Stimulated activated CD8-positive, alpha-beta memory T cell treated with anti-CD3 and anti-CD28 coated beads, Interleukin-7, amount 100 ng/mL, for 48 hours (primary cell): ENCODE results near the gene UBASH3B.
"Not testable (repeated sequence)": the region's sequence is repeated elsewhere in the genome, so short reads cannot be mapped to it uniquely, and the experiment has no call there.

ENCODE experiments used
- DNase-seq, 2 donors: peaks; one replicate each; pipeline ENCODE4 v3.0.0-alpha.2; 2020; ENCODE audit warnings: low read depth in 1 of 2; ENCODE audit errors: extremely low read depth in 1 of 2

The UBASH3B gene

DNA sequence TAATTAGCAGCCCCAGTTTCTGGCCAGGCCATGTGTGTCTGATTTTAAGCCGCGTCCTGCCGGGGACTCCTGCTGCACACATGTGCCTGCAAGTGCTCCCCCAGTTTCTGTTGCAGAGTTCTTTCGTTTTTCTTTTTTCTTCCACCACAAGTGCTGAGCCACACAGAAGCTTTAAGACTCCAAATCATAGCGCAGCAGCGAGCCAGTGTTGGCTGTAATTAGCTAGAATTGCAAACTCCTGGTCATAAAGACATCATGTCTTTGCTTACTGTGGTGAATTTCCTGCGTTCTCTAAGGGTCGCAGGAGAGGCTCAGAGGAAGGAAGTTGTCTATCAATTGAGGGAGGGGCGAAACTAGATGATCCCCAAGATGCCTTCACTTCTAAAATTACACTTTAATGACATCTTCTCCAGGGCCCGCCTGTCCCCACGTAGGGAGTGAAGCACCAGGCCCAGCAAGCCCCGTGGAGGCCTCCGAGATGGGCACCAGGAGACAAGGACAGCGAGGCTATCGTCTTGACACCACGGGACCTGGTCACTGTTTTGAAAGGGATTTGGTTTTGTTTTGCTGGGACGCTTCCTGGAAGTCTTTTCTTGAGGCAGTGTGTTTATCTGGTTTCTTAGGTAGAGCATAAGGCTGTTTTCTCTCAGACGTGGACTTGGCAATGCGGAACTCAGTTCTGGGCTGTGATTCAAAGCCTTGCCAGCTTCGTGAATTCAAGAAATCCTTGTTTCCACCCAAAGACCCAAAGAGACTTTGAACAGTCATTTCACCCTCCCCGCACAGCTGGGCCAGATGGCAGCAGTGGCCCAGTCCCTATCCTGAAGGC, 71.8 kb downstream of the UBASH3B start:
- no peak for DNase-seq

DNA sequence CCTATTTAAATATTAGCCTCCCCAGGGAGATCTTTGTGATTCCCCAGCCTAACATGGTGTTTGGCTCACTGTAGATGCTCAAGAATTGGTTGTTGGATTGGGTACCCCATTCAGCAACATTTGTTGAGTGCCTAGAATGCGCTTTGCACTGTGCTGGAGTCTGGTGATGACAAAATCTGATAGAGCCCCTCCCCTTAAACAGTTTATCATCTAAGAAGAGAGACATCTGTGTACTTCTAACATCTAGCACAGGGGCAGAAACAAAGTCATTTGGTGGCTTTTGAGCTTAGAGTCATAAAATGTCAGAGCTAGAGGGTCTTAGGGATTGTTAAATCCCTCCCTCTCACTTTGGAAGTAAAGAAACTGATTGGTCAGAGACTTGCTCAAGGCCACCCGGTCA, 73.0 kb downstream of the UBASH3B start:
- no peak for DNase-seq

DNA sequence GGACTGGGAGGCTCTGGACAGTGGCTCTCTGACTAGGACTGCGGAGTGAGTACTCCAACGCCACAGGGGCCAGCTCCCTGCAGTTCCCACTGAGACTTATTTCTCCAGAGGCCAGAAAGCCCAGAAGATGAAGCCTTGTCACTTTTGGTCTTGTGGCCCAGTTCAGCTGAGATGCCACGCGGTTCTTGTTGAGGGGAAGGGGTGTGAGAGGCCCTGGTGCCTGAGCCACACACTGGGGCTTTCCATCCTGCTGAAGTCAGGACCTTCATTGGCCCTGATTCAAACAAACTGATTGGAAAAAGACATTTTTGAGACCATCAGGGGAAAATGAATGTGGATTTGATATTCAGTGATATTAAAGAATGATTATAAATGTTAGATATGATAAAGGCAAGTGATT, 73.6 kb downstream of the UBASH3B start:
- DNase-seq, result no peak

DNA sequence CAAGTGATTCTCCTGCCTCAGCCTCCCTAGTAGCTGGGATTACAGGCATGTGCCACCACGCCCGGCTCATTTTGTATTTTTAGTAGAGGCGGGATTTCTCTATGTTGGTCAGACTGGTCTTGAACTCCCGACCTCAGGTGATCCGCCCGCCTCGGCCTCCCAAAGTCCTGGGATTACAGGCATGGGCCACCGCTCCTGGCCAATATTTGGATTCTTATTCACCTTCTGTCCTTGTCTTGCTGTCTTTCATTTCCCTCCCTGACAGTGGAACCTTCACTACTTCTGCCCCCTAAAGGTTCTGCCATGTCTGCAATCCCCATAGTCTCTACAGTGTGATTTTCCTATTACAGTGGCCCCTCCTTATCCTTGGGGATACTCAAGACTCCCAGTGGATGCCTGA, 75.2 kb downstream of the UBASH3B start:
- not testable (repeated sequence) for DNase-seq

DNA sequence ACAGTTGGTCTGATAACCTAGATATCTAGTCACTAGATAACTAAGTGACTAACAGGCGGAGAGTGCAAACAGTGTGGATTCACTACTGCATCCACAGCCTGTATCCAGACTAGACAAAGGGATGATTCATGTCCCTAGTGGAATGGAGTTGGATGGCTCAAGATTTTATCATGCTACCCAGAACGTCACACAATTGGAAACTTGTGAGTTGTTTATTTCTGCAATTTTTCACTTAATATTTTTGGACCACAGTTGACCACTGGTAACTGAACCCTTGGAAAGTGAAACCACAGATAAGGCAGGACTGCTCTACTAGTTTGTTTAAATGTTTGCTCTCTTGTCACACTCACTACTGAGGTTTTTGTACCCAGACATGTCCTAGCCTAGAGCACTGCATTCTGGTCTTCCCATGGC, 76.0 kb downstream of the UBASH3B start:
- no peak for DNase-seq

DNA sequence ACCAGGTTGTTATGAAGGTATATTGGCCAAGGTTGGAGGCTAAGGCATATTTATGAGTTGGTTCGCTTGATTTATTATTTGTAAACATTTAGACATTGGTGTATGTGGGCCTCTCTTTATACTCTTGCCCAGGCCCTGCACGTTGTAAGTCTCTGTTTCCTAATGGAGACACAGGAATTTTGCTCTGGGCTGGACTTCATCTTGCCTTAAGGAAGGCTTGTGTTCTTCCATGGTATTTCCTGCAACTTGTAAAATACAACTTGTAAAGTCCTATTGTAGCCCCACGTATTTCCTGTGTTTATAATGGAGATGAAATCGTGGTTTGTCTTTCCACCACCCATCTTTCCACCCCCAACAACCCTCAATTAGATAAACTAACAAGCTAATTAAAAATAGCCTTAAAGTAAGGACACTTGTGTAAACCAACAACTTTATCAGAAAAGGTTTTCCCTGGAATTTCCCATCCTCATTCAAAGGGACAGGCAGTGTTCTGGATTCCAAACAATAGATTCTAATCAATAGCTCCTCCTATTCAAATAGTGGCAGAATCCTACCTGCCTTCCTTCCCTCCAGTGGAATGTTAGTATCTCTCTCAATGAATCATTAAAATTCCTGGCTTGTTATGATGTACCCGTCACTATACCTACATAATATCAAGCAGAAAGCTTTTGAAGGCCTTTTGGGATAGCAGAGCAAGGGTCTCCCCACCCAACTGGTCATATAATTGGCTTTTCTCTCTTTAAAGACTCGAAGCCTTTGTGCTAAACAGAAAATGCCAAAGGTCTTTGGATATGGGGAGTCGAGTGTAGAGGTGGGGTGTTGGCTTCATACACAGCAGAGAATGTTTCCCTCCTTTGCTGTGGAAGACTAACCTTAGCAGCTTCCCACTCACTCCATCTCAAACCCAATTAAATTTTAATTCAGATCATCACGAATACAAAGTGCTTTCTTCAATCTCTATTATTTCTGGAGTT, 77.1 kb downstream of the UBASH3B start:
- DNase-seq, result no peak

DNA sequence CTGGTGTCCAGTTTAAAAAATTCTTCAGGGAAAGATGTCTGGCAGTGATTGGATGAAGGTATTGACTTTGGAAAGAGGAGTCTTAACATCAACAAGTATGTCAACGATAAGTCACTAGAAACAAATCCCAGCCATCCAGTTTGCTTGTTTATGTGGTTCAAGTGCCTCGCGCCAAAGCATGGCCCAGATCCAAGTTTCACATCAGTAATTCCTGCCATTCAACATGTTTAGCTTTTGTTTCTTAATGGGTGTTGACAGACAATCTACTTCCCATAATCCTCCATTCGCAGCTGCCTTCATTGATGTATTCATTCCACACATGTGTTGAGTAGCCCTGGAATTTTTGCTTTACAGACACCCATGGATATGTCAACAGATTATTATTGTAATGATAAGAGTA, 77.8 kb downstream of the UBASH3B start:
- no peak for DNase-seq

DNA sequence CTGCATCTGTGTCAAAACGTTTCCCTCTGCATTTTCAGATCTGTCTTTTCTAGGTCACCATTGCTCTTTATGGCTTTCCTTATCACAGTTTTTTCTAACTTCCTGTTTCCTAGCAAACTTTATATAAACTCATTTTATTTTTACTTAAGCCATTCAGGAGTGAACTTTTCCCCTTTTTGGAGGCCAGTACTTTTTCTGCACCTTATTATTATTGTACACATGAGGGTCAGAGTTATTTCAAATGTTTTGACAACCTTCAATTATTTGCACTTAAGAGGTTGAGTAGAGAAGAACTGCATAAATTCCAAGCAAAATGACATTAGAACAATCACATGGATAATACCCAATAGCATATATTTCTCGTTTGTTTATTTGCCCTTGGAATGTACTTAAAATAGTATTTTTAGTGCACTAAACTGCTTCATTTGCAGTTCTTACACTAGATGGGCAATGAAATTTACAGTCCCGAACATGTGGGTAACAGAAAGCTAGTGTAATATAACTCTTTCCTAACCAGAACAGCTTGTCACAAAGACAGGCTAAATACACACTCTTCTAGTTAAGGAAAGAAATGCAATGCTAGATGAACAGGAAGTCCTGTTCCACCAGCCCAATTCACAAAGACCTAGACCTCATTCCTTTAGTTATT, 79.5 kb downstream of the UBASH3B start:
- DNase-seq, result no peak

DNA sequence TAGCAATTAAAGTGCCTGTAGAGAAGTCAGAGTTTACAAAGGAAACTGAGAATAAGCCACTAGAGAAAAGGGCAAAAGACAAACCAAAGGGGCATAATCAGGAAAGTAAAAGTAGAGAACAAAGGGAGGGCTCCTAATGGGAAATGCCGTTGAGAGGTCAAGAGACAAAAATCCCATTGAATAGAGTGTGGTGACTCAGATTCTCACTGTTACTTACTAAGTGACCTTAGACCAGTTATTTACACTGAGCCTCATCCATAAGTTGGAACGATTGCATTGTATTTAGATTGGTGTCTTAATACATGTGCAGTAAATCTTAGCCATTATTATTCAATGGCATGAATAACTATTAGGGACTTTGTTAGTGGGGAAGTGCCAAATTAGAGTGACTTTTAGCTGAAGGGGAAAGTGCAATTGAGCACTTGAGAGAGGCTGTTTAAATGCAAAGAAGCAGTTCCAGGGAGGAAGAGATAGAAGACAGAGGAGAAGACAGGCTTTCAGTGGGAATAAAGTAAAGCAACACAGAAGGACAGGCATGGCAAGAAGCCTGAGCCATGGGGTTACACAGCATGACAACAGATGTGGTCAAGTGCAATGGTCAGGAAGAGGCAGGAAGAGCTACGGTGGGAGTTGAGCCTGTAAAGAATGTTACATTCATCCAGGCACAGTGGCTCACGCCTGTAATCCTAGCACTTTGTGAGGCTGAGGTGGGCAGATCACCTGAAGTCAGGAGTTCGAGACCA, 82.6 kb downstream of the UBASH3B start:
- DNase-seq, result no peak

DNA sequence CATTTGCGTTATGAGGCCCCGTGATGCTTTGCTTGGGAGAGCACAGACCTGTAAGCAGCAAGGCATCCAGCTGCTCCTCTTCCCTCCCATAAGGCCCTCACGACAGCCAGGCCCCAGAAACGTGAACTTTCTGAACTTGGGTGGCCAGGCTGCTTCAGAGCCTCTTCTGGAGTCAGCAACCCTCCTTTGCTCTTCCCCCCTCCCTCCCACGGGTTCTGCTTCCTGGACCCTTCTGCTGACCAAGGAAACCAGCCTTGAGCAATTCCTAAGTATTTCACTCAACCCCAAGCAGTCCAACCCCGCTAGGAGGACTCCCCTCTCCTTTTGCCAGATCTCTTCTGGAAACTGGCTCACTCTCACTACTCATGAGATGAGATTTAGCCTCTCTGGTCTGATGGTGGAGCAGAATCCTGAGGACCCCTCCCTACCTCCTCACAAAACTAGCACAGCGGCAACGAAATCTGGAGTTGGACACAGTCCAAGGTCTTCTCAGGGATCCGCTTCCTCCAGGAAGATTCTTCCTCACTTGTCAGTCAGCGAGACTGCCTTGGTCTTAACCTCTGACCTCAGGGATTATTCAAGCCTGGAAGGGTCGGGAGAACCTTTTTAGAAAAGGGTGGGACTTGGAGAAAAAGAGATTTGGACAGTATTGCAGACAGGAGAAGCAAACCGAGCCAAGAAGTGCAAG, 86.2 kb downstream of the UBASH3B start:
- no peak for DNase-seq

DNA sequence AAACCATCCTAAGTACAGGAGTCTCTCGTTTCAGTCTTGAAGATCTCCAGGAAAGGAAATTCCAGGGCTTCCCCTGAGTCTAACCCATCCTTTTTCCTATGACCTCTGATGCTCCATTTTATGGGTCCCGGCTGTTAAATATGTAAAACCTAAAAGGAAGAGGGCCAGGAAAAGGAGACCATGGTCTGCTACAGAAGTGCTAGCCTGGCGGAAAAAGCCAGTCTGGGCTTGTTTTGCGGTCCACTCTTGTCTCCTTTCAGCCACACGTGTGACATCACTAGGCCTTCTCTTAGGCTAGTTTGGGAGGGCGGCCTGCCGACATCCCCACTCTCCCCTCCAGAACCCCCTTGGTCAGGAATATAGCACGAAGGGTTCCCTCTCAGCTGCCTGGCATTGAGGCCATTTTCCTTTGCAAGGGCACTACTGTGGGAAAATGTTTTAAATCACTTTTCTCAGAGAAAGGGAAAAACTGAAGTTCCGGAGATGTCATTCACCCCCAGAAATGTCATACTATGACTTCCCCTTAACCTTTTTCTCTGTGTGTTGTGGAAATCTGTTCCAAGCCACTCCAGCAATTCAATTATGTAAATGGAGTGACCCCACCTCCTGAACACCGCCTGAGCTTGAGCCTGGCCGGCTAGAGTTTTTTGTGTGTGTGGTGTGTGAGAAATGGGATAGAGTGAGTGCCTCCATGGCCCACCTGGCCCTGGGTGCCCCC, 86.9 kb downstream of the UBASH3B start:
- DNase-seq, result no peak

DNA sequence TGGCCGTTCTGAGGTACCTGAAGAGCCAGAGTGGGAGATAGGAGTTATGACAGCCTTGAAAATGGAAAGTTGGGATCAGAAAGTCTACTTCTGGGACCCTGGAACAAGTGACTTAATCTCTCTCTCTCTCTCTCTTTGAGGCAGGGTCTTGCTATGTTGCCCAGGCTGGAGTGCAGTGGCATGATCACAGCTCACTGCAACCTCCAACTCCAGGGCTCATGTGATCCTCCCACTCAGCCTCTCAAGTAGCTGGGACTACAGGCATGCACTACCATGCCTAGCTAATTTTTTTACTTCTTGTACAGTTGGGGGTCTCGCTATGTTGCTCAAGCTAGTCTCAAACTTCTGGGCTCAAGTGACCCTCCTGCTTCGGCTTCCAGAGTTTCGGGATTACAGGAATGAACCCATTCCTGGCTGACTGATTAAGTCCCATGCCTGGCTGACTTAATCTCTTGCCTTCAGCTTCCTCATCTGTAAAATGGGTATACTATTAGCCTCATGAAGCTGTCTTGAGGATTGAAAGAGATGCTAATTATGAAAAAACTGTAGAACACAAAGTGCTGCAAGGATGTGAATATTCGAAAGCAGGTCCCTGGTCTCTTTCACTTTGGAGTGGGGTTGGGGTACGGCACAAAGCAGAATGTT, 87.7 kb downstream of the UBASH3B start:
- no peak for DNase-seq

DNA sequence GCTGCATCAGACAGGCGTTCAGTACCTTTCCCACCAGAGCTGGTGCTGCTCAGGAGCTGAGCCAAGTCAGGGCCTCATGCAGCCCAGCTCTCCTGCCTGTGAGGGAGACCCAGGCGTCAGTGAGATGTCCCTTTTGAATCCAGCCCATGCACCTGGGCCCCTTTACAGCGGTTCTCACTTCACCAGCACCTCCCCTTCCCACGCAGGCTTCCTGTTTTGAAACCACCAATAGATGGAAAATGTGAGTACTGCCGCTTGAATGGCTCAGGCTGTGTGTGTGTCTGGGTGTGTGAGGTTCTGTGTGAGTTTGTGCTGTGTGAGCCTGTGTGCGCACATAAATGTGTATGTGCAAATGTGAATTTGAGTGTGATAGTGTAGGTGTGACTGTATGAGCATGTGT, 88.4 kb downstream of the UBASH3B start:
- DNase-seq, result peak; percentile 55 to 86

DNA sequence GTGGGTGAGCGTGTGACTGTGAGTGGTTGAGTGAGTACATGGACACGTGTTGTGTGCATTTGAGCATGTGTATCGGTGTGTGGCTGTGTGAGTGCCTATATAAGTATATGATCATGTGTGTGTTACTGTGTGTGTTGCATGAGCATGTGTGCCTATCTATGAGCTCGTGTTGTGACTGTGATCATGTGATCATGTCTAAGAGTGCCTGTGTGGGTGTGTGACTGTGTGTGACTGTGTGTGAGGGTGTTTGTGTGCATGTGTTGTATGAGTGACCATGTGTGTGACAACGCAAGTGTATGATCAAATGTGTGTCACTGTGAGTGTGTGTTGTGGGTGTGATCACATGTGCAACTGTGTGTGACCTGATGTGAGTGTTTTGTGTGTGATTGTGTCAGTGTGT, 88.8 kb downstream of the UBASH3B start:
- DNase-seq, result no peak

DNA sequence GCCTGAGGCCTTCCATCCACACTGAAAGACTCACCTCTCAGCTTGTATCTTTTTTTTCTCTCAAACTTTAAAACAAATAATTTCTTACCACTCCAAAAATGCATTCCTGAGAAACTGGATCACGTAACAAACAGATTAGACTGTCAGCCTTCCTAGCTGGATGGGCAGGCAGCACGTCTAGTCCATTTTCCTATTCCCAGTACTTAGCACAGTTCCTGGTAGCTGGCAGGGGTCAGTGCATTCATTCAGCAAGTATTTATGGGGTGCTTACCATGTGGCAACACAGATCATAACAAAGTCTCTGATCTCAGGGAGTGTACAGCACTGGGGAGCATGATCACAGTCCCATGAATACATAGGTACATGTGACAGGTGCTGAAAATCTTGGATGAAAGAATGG, 89.6 kb downstream of the UBASH3B start:
- no peak for DNase-seq

DNA sequence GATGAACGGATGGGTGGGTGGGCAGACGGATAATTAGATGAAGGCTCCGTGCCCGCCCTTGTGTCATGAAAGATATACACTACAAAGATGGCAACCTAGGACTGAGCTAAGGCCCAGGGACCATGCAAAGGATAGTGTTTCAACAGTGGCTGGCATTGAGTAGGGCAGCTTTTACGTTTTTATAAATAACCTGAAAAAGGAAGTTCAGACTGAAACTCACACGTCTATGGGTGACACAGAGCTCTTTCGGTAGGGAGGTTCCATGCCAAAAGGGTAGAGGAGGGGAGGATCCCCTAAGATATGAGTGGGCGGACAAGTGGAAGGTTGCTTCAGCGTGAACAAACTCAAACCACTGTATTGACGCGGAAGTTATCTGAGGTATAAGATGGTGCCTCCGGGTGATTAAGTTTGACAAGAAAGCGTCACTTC, 90.5 kb downstream of the UBASH3B start:
- DNase-seq, result peak in 1 of 2 donors; percentile 74

DNA sequence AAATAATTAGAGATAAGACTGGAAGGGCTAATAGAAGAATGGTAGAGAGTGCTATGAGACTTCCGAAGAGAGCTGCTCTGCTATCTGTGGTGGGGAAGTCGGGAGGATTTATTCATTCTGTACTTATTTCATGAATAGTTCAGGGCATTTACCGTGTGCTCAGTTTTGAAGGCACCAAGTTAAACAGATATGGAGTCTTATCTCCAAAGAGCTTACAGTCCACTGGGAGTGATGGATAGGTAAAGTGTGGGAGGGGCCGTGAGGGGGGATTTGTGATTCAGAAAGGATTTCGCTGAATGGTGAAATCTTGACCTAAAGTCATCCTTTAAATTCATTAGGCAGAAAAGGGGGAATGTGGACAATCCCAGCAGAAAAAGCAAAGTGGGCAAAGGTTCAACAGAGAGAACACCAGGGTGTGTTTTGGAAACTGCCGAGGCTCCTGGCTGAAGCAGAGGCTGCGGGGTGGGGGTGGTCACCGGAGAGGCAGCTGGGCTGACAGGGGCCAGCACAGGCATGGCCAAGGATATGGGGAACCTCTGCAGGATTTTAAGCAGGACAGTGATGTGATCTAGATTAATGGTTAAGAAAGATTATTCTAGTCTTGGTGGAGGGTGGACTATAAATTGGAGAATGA, 91.2 kb downstream of the UBASH3B start:
- DNase-seq, result no peak

DNA sequence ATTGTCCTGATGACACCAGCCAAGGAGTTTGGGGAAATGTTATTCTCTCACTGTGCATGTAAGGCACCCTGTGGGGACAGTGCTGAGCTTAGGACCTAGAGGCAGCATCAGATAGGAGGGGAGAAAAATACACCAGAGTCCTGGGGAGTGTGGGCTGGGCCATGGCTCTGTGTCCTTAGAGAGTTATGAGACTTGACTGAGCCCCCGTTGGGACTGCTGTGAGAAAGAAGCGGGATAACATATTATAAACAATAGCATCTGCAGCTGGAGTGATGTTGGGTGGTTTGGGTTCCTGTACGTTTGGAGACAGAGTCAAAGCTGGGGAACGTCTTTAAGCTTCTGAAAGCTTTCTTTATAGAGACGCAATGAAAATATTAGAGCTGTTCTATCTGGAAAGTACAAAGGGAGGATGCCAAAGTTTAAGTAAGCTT, 91.8 kb downstream of the UBASH3B start:
- no peak for DNase-seq
